HG03159 (cell line): ENCODE measurements around the gene SUPT3H.

Experiments used
- ATAC-seq: cut with Tn5 transposase; IDR thresholded peaks from one replicate; pipeline ENCODE4 v1.9.1; 2021; ENCODE audit warnings: mild to moderate bottlenecking, moderate library complexity; ENCODE audit not compliant: unreplicated experiment

The SUPT3H gene

GRCh38 chr6:45129051-45129450 is 248.7 kb downstream of the SUPT3H start:
- ATAC-seq, result no peak

- ATAC-seq, result no peak
These were observed 250.5 kb downstream of the SUPT3H start for GRCh38 chr6:45127185-45127584.

GRCh38 chr6:45126033-45126432 is 251.7 kb downstream of the SUPT3H start:
- ATAC-seq, result no peak

- ATAC-seq, result no peak
These were observed 254.7 kb downstream of the SUPT3H start for GRCh38 chr6:45123023-45123422.

GRCh38 chr6:45118754-45119153 is 259.0 kb downstream of the SUPT3H start:
- ATAC-seq, result no peak

GRCh38 chr6:45116714-45117410 is 260.9 kb downstream of the SUPT3H start:
- no peak for ATAC-seq

- ATAC-seq, result no peak
These were observed 262.0 kb downstream of the SUPT3H start for GRCh38 chr6:45115696-45116095.

- ATAC-seq, result no peak
These were observed 265.0 kb downstream of the SUPT3H start for GRCh38 chr6:45112711-45113110.

- ATAC-seq, result no peak
These were observed 268.2 kb downstream of the SUPT3H start for GRCh38 chr6:45109551-45109950.

- ATAC-seq, result no peak
These were observed 272.4 kb downstream of the SUPT3H start for GRCh38 chr6:45105170-45105820.

- no peak for ATAC-seq
These were observed 273.3 kb downstream of the SUPT3H start for GRCh38 chr6:45104429-45104828.

GRCh38 chr6:45098256-45098655 is 279.5 kb downstream of the SUPT3H start:
- no peak for ATAC-seq

- no peak for ATAC-seq
These were observed 282.9 kb downstream of the SUPT3H start for GRCh38 chr6:45094831-45095230.

GRCh38 chr6:45092135-45092534 is 285.6 kb downstream of the SUPT3H start:
- no peak for ATAC-seq

- ATAC-seq, result no peak
These were observed 291.2 kb downstream of the SUPT3H start for GRCh38 chr6:45086360-45087084.

- ATAC-seq, result no peak
These were observed 293.5 kb downstream of the SUPT3H start for GRCh38 chr6:45084257-45084656.

- ATAC-seq, result no peak
These were observed 295.6 kb downstream of the SUPT3H start for GRCh38 chr6:45082091-45082490.

GRCh38 chr6:45081634-45082033 is 296.1 kb downstream of the SUPT3H start:
- ATAC-seq, result no peak

- no peak for ATAC-seq
These were observed 299.3 kb downstream of the SUPT3H start for GRCh38 chr6:45078432-45078831.

- no peak for ATAC-seq
These were observed 301.4 kb downstream of the SUPT3H start for GRCh38 chr6:45076217-45076930.

- ATAC-seq, result no peak
These were observed 302.5 kb downstream of the SUPT3H start for GRCh38 chr6:45075246-45075645.
